ENCODE data around the gene MYO1D.

GRCh38 chr17:32502013-32502412, 374.9 kb downstream of the MYO1D start:
- TF ChIP-seq CTCF (IDR thresholded peaks at IDR 0.05) (no peak), POLR2A (IDR thresholded peaks at IDR 0.05) (no peak)
